ENCODE results near the gene EIF3B.

- TF ChIP-seq POLR2A (IDR thresholded peaks at IDR 0.05; ENCODE audit: low read depth, low read length) (no peak), TAF1 (IDR thresholded peaks at IDR 0.05; ENCODE audit: low read depth, low read length) (no peak), POLR2AphosphoS5 (IDR thresholded peaks at IDR 0.05; ENCODE audit: low read depth, low read length) (no peak), POU2F2 (IDR thresholded peaks at IDR 0.05; ENCODE audit: low read depth, low read length) (no peak)
Observed at GRCh38 chr7:2384354-2385243, 30.0 kb downstream of the EIF3B start.
